Stimulated activated CD8-positive, alpha-beta memory T cell treated with anti-CD3 and anti-CD28 coated beads, Interleukin-12 subunit alpha, Interleukin-12 subunit beta, amount 100 ng/mL, for 1 hour (primary cell): ENCODE measurements around the gene MANSC4.

Experiments used
- DNase-seq: peaks from one replicate; pipeline ENCODE4 v3.0.0-alpha.2; 2020; ENCODE audit warnings: low read depth

MANSC4 gene

DNA sequence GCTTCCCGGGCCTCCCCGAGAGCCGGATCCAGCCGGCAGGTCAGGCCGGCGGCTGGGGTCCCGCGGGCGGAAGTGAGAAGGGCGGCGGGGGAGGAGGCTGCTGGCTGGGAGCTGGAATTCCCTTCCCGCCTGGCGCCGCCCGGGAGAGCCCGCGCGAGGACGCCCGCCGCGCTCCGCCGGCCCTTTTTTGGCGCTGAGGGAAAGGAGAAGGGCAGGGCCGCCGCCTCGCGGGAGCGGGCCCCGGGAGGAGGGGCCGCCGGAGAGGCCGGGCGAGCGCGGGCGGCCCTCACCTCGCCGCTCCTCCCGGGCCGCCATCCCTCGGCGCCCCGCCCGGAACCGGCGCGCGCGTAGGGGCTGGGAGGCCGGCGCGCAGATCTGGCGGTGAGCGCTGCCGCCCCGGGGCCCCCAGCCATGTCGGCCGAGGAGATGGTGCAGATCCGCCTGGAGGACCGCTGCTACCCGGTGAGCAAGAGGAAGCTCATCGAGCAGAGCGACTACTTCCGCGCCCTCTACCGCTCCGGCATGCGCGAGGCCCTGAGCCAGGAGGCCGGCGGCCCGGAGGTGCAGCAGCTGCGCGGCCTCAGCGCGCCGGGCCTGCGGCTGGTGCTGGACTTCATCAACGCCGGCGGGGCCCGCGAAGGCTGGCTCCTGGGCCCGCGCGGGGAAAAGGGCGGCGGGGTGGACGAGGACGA is at the start of gene MANSC4, which contains the start of gene KLHL42:
Gene MANSC4 (minus strand): TSS at position 317 of the 692 bp plus-strand sequence. CDS start 8,960 bp downstream, outside the sequence.
Gene KLHL42 (plus strand): TSS at position 314 of the 692 bp plus-strand sequence. CDS start 98 bp downstream, at position 412.
- peak; percentile 40 for DNase-seq

GRCh38 chr12:27828196-27828595 is 48.2 kb upstream of the MANSC4 start:
- no peak for DNase-seq

DNA sequence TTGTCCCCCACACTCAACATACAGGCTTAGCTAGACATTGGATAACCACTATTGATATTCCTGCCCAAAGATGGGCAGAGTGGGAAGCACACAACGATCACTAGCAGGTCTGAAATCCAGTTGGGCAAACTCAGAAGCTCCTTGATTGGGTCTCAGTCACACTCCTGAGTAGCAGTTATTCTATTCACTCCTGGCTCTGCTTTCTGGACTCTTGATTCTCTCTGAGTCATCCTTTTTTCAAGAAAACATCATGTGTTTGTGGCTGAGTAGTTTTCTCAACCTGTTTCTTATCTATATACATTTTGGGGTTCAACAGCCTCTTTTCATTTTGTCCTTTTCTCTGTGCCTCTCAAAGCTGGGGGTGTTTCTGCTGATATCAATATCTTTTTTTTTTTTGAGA is 46.0 kb upstream of the MANSC4 start:
- DNase-seq = no peak

GRCh38 chr12:27824126-27824842 is 44.2 kb upstream of the MANSC4 start:
- DNase-seq = no peak

DNA sequence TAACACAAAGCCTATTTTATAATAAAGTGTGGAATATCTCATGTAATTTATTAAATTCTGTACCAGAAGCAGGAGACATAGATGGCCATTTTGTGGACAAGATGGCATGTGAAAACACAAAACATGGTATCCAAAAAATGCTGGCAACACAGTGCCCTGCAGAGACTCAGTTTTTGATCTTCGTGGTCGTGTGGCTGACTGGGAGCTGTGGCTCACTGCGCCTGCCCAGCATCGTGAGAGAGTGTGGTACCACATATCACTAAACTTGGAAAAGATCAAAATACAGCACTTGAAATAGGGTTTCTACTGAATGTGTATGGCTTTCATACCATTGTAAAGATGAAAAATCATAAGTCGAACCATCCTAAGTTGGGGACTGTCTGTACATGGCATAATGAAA is 43.0 kb upstream of the MANSC4 start:
- DNase-seq = no peak

DNA sequence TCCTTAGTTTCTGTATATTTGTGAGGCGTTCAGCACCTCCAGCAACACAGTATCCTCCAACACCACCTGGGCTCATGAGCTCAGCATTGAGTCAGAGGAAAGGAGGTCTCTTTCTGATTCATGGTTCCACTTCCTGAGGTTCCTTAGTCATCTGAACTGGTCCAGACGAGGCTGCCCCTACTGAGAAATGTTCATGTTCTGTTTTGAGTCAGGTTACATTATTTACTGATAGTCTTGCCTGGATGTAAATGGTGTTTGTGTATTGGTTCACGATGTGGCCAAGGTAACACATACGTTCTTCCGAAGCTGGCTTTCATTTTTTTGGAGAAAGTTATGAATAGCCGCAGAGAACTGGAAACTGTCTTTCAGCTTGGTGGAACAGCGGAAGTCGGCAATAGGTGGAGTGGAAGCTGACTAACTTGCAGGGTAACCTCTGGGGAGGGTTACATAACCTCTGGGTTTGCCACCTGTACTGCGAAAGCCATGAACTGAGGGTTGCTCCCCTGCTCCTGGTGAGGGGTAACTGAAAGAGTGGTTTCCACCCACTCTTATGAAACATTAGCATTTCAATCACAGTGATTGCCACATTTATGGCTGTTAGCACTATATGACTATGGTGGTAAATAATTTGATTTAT is 42.2 kb upstream of the MANSC4 start:
- peak; percentile 37 for DNase-seq

DNA sequence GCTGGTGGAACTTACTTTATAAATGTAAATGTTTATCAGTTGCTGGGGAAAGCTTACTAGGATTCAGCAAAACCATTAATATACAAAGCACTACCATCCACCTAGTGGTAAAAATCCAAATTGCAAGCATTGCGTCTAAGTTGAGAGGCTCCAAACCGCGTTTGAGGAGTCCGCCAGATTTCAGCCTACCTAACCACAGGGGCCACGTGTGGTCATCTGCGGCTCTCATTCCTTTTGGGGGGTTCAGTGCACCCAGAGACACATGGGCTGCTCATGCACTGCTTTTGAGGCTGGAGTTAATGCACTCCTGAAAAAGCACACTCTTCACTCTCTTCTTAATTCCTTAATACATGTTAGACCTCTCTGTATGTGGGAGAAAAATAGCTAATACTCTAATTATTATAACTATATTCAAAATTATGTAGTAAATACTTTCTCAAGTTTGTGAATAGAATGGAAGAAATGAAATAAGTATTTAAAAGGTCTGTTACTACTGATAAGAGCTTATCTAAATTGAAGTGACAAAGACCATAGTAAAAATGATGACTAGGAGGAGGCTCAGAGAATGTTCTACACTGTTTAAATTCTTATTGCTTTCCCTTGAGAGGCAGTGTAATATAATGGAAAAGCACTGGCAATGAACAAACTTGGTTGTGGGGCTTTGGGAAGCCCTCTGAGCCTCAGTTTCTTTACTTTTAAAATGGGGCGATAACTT is 41.4 kb upstream of the MANSC4 start:
- DNase-seq = no peak

- no peak for DNase-seq
Observed at GRCh38 chr12:27820564-27820963, 40.5 kb upstream of the MANSC4 start.

DNA sequence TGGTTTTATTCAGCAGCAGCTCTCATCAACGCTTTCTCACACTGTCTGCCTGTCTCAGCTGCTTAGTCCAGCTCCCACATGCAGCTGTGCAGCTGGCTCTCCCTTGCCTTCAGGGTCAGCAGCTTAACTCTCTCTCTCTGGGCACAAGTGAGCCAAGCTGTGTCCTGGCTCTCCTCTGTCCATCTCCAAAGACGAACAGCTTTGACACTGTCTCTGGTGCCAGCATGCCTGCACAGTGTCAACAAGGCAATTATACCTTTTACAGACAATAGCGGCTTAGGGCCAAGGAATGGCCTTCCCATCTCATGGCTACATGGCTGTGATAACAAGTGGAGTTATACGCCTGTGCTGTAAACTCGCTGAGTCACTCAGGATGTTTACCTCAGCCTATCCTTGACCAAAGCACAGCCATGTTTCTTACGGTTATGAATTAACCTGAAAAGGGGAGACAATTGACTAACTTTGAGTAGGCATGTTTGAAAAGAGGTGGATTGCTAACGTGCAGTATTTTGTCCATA is 38.4 kb upstream of the MANSC4 start:
- DNase-seq = no peak

DNA sequence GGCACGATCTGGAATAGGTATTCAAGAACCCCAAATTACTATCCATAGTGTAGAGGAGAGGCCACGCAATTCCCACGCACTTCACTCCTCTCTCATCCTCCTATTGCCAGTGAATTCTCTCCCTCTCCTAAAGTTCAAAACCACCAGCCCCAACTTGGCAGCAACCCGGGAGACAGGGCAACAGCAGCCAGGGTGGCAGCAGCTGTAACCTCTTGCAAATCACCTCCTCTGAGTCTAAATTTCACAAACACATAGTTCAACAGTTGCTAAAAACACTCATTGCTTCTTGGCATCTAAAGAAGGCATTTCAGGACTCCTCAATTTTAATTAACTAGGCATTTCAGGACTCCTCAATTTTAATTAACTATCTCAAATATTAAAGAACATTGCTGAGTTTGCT is 37.7 kb upstream of the MANSC4 start:
- no peak for DNase-seq

GRCh38 chr12:27814851-27815591 is 35.0 kb upstream of the MANSC4 start:
- no peak for DNase-seq

- DNase-seq = no peak
Observed at GRCh38 chr12:27814411-27814810, 34.4 kb upstream of the MANSC4 start.

GRCh38 chr12:27812502-27812901 is 32.5 kb upstream of the MANSC4 start:
- no peak for DNase-seq

DNA sequence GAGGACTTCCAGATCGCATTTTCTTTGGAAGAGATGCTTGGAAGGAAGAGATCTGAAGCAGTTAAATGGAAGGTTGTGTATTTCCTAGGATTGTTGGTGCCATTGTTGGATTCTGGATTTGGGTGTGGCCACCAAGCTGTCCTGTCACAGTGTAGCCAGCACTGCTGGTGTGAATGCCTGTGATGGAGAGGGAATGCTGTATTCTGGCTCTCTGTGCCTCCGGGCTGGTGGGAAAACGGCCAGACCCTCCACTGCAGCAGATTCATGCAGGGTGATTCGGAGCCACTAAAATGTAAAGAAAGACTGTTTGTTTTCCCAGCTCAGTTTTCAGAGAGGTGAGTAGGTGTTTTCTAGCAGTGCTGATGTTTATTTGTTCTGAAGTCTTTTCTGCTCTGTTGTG is 30.7 kb upstream of the MANSC4 start:
- DNase-seq = no peak

GRCh38 chr12:27808841-27809240 is 28.8 kb upstream of the MANSC4 start:
- no peak for DNase-seq

DNA sequence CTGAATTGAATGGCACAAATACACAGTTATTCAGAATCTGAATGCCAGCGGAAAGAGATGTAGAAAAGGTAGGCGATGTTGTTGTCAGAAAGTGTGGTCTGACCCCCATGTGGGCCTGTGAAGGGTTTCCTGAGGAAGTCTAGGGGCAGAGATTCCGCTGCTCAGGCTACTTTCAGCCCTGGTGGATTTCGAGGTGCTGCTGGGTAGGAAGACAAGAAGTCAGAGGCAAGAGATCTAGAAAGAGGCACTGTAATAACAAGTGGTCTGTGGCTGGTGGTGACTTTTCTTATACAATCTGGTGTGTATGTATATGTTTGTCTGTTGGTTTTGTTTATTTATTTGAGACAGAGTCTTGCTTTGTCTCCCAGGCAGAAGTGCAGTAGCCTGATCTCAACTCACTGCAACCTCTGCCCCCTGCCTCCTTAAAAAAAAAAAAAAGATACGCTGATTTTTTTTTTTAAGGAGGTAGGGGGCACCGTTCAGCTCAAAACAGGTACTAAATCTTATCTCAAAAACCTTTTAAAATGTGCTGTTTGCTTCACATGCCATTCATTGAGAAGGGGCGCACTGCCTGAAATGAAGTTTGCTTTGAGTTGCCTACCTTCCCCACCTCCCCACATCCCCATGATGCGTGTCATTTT is 27.1 kb upstream of the MANSC4 start:
- no peak for DNase-seq

DNA sequence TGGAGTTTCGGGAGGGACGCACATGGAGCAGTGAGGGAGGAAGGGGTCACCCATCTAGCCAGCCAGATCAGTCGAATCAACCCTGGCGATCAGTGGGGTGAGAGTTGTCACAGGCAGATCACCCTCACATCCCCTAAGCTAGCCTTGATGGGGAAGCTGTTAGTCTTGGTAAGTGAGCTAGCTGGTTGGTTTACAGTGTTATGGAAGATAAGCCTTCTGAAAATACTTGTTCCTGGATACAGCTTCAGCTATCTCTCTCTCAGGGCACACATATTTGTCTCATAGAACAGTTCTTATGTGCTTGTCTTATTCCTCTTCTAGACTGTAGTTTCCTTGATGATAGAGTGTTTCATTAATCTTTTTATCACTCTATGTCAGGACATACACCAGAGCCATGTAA is 26.2 kb upstream of the MANSC4 start:
- DNase-seq = no peak

DNA sequence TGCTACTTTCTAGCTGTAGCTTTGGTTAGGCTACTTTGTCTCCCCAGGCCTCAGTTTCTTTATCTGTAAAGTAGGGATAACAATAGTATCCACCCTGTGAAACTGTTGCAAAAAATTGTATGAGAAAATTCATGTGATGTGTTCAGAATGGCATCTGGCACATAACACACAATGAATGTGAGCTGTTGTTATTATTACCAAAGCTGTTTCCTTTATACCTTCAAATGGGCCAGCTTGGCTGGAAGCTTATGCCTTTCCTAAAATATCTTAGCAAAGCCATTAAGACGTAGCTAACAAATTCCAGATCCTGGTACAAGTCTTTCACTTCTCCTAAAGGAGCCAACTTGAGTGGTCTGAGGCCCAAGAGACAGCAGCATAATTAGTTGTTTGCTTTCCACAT is 25.2 kb upstream of the MANSC4 start:
- no peak for DNase-seq

DNA sequence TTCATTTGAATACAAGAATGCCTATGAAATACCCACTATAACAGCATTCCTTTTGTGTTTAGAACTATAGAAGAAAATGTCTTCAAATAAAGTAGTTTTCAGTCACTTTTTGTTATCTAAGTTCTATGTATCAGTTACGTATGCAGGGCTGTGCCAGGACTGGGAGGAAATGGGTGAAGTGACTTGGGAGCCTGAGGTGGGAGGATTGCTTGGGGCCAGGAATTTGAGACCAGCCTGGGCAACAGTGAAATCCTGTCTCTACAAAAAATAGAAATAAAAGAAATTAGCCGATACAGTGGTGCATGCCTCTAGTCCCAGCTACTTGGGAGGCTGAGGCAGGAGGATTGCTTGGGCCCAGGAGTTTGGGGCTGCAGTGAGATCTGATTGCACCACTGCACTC is 22.9 kb upstream of the MANSC4 start:
- no peak for DNase-seq

GRCh38 chr12:27802511-27802910 is 22.5 kb upstream of the MANSC4 start:
- DNase-seq = no peak

DNA sequence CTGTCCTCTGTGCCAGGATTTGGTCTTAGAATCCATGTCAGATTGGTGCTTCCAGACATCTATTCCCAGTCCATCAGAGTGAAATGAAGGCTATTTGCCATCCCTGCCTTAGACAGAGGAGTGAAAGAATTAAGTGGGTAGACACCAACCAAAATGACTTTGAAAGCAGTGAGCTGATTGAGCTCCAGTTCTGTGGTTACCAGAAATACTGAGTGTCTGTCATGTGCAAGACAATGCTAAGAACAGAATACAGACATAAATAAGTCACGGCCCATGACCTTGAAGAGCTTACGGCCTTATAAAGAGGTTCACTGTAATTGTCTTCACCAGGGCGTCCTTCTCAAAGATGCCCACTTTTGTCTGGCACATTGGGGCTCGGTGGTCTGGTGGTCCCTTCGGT is 21.6 kb upstream of the MANSC4 start:
- DNase-seq = no peak
